Osteoblast (primary cell): ENCODE results near the gene MYPOP. TPM values are rescaled to one million over a fixed set of nuclear protein-coding genes. Genes with fewer than 3 reads are reported as not detected.
A peak's percentile ranks its signal among the peaks of the same experiment; 100 is the strongest.
"Not testable (repeated sequence)": the region's sequence is repeated elsewhere in the genome, so short reads cannot be mapped to it uniquely, and the experiment has no call there.

Source experiments
- DNase-seq: peaks from one replicate; pipeline ENCODE4 v3.0.0; 2011; ENCODE audit warnings: low spot score, mixed read lengths; ENCODE audit not compliant: insufficient read length; ENCODE audit errors: missing footprints
- H2AFZ ChIP-seq: 2 replicates; pipeline ENCODE4 v1.6.0; 2011; ENCODE audit warnings: mild to moderate bottlenecking, low read length
- H3K27ac ChIP-seq: 2 replicates; pipeline ENCODE4 v1.5.1; 2011; ENCODE audit warnings: mild to moderate bottlenecking, low read depth, low read length, moderate library complexity
- H3K27me3 ChIP-seq: 2 replicates; pipeline ENCODE4 v1.6.0; 2012; ENCODE audit warnings: mild to moderate bottlenecking, control low read depth, inconsistent platforms, low read length, moderate library complexity; ENCODE audit not compliant: insufficient read depth
- H3K36me3 ChIP-seq: 2 replicates; pipeline ENCODE4 v1.5.1; 2011; ENCODE audit warnings: mild to moderate bottlenecking, low read length, control low read depth, moderate library complexity; ENCODE audit not compliant: insufficient read depth
- H3K4me1 ChIP-seq: 2 replicates; pipeline ENCODE4 v1.5.1; 2011; ENCODE audit warnings: mild to moderate bottlenecking, low read length, control low read depth, moderate library complexity; ENCODE audit not compliant: insufficient read depth
- H3K4me2 ChIP-seq: 2 replicates; pipeline ENCODE4 v1.6.0; 2011; ENCODE audit warnings: mild to moderate bottlenecking, low read length; ENCODE audit not compliant: insufficient read depth
- H3K4me3 ChIP-seq: fragments of 200-600 bp; sonication (generic); 3 replicates; pipeline ENCODE4 v1.5.1; 2012; ENCODE audit warnings: mild to moderate bottlenecking, low read length, inconsistent platforms; ENCODE audit not compliant: insufficient read depth
- H3K79me2 ChIP-seq: 2 replicates; pipeline ENCODE4 v1.6.0; 2012; ENCODE audit warnings: mild to moderate bottlenecking, low read length, control low read depth, inconsistent platforms; ENCODE audit not compliant: insufficient read depth
- H3K9me3 ChIP-seq: 2 replicates; pipeline ENCODE4 v1.5.1; 2011; ENCODE audit warnings: low read depth, low read length, control low read depth
- H4K20me1 ChIP-seq: 2 replicates; pipeline ENCODE4 v1.6.0; 2012; ENCODE audit warnings: mild to moderate bottlenecking, low read length, control low read depth; ENCODE audit not compliant: insufficient read depth
- CTCF ChIP-seq: IDR thresholded peaks from 2 replicates; pipeline ENCODE4 v1.5.1; 2011; ENCODE audit warnings: mild to moderate bottlenecking, low read depth, low read length, moderate library complexity; ENCODE audit errors: extremely low read depth
- total RNA-seq: library from RNA; depleted of rRNA; stranded (reverse); fragments of >200 nt; gene quantifications from 2 replicates; pipeline ENCODE4 v1.2.3, GENCODE V29; 2012

The MYPOP gene
- total RNA-seq, 1 donor, result 3.3 TPM

GRCh38 chr19:45900738-45901431, 1.5 kb downstream of the MYPOP start:
- H3K4me3 ChIP-seq, result peak overlapping the region; percentile 82
- DNase-seq, result peak; percentile 49
- H3K27ac ChIP-seq, result no peak overlapping the region
- H3K4me2 ChIP-seq, result peak overlapping the region; percentile 95
- H4K20me1 ChIP-seq, result peaks cover 12% of the 10 kb centered on the region
- H3K4me1 ChIP-seq, result peaks cover 5% of the 10 kb centered on the region
- no peaks in the 10 kb centered on the region for H3K27me3 ChIP-seq
- H3K36me3 ChIP-seq, result peaks cover 13% of the 10 kb centered on the region
- H3K79me2 ChIP-seq, result peaks cover 10% of the 10 kb centered on the region
- TF ChIP-seq CTCF, result no peak
- peak overlapping the region; percentile 29 for H2AFZ ChIP-seq
- no peaks in the 10 kb centered on the region for H3K9me3 ChIP-seq

- Histone ChIP-seq H3K4me1 (peaks cover 5% of the 10 kb centered on the region), H3K27ac (no peak overlapping the region)
- no peak for TF ChIP-seq CTCF
Observed at GRCh38 chr19:45899919-45900589, 2.4 kb downstream of the MYPOP start.

GRCh38 chr19:45899253-45899652, 3.2 kb downstream of the MYPOP start:
- peak; percentile 57 for DNase-seq
- no peak overlapping the region for H3K4me2 ChIP-seq
- H3K4me3 ChIP-seq, result no peak overlapping the region
- peaks cover 5% of the 10 kb centered on the region for H3K4me1 ChIP-seq
- peaks cover 15% of the 10 kb centered on the region for H3K36me3 ChIP-seq
- H3K27ac ChIP-seq, result no peak overlapping the region
- no peaks in the 10 kb centered on the region for H3K27me3 ChIP-seq
- H3K79me2 ChIP-seq, result peaks cover 10% of the 10 kb centered on the region
- H4K20me1 ChIP-seq, result peaks cover 12% of the 10 kb centered on the region
- TF ChIP-seq CTCF, result no peak
- no peak overlapping the region for H2AFZ ChIP-seq
- H3K9me3 ChIP-seq, result no peaks in the 10 kb centered on the region

More at GRCh38 chr19:45899919-45900589, 2.4 kb downstream of the MYPOP start:
- Histone ChIP-seq H3K27me3 (no peaks in the 10 kb centered on the region), H3K79me2 (peaks cover 10% of the 10 kb centered on the region), H4K20me1 (peaks cover 12% of the 10 kb centered on the region), H3K4me3 (no peak overlapping the region), H3K36me3 (peaks cover 13% of the 10 kb centered on the region), H3K9me3 (no peaks in the 10 kb centered on the region), H3K4me2 (peak overlapping the region; percentile 95), H2AFZ (no peak overlapping the region)
- DNase-seq, result peak; percentile 22

- no peaks in the 10 kb centered on the region for H3K27me3 ChIP-seq
- no peak for TF ChIP-seq CTCF
- H3K4me3 ChIP-seq, result no peak overlapping the region
- H3K79me2 ChIP-seq, result peaks cover 10% of the 10 kb centered on the region
- no peaks in the 10 kb centered on the region for H3K9me3 ChIP-seq
- peaks cover 15% of the 10 kb centered on the region for H3K36me3 ChIP-seq
- no peak overlapping the region for H3K27ac ChIP-seq
- H3K4me2 ChIP-seq, result no peak overlapping the region
- H2AFZ ChIP-seq, result no peak overlapping the region
- H4K20me1 ChIP-seq, result peaks cover 12% of the 10 kb centered on the region
- H3K4me1 ChIP-seq, result peaks cover 5% of the 10 kb centered on the region
- DNase-seq, result peak; percentile 6
Observed at GRCh38 chr19:45897261-45897812, 5.1 kb downstream of the MYPOP start.

GRCh38 chr19:45895983-45896599, 6.3 kb downstream of the MYPOP start:
- peaks cover 15% of the 10 kb centered on the region for H3K36me3 ChIP-seq
- H2AFZ ChIP-seq, H3K4me3 ChIP-seq, H3K79me2 ChIP-seq, H3K27me3 ChIP-seq, H3K4me1 ChIP-seq, H3K4me2 ChIP-seq, H3K27ac ChIP-seq, H3K9me3 ChIP-seq: not testable (repeated sequence)
- peaks cover 12% of the 10 kb centered on the region for H4K20me1 ChIP-seq
- DNase-seq, result peak; percentile 51
